Endothelial cell (in vitro differentiated cells): ENCODE measurements around the gene OSBPL10. TPM values are rescaled to one million over a fixed set of nuclear protein-coding genes. Genes with fewer than 3 reads are reported as not detected.

Experiments used
- DNase-seq: peaks from one replicate; pipeline ENCODE4 v3.0.0; 2021; ENCODE audit warnings: low spot score
- H3K27ac Mint-ChIP-seq: one replicate; pipeline ENCODE4 v1.8.0; 2021; ENCODE audit warnings: mixed read lengths, inconsistent platforms; ENCODE audit not compliant: unreplicated experiment
- H3K27me3 Mint-ChIP-seq: one replicate; pipeline ENCODE4 v1.8.0; 2021; ENCODE audit warnings: mild to moderate bottlenecking, moderate library complexity, mixed read lengths, inconsistent platforms; ENCODE audit not compliant: unreplicated experiment
- H3K36me3 Mint-ChIP-seq: one replicate; pipeline ENCODE4 v1.8.0; 2021; ENCODE audit warnings: mild to moderate bottlenecking, low read depth, mixed read lengths, inconsistent platforms; ENCODE audit not compliant: unreplicated experiment
- H3K4me1 Mint-ChIP-seq: one replicate; pipeline ENCODE4 v1.8.0; 2021; ENCODE audit warnings: mild to moderate bottlenecking, mixed read lengths, inconsistent platforms; ENCODE audit not compliant: unreplicated experiment
- H3K4me3 Mint-ChIP-seq: one replicate; pipeline ENCODE4 v1.8.0; 2021; ENCODE audit warnings: mild to moderate bottlenecking, mixed read lengths, inconsistent platforms; ENCODE audit not compliant: unreplicated experiment
- H3K9me3 Mint-ChIP-seq: one replicate; pipeline ENCODE4 v1.8.0; 2021; ENCODE audit warnings: mixed read lengths, inconsistent platforms; ENCODE audit not compliant: unreplicated experiment
- CTCF ChIP-seq: fragments of 200-600 bp; sonication (generic); IDR thresholded peaks from one replicate; pipeline ENCODE4 v1.5.0; 2021; ENCODE audit warnings: antibody characterized with exemption; ENCODE audit not compliant: unreplicated experiment
- total RNA-seq: library from RNA; stranded (reverse); fragmentation: NEBNext Ultra II Directional; extraction: Animal tissue kit (Norgen Biotek cat#: 25700); gene quantifications from one replicate; pipeline ENCODE4 v1.2.1, GENCODE V29; 2021; ENCODE audit not compliant: unreplicated experiment

The OSBPL10 gene
- total RNA-seq, 1 donor from 2014 or later, result 61.0 TPM

DNA sequence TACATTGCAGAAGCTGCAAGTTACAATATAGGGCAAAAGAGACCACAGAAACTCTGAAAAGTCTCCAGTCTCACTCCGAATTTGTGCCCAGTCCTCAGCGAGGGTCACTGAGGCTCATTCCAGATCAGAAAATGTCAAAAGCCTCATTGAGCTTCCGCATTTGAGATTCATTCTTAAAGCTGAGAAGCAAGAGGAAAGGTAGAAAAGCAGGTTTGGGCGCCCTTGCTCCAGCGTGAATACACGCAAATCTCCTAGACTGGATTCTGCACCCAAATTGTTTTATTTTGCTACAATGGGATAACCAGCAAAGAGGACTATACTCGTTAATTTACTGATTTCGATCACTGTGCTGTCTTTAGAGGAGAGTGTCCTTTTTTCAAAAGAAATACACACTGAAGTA lies 236.1 kb downstream of the OSBPL10 start:
- TF ChIP-seq CTCF, result no peak
- Mint-ChIP-seq H3K27ac (no peak overlapping the region), H3K36me3 (peaks cover 8% of the 10 kb centered on the region), H3K9me3 (no peaks in the 10 kb centered on the region), H3K4me3 (no peak overlapping the region), H3K27me3 (peaks cover 3% of the 10 kb centered on the region), H3K4me1 (peaks cover 8% of the 10 kb centered on the region)
- no peak for DNase-seq

- Mint-ChIP-seq H3K9me3 (no peaks in the 10 kb centered on the region), H3K4me1 (peaks cover 4% of the 10 kb centered on the region), H3K4me3 (no peak overlapping the region), H3K27me3 (peaks cover 3% of the 10 kb centered on the region), H3K27ac (no peak overlapping the region), H3K36me3 (peaks cover 8% of the 10 kb centered on the region)
- DNase-seq, result no peak
- TF ChIP-seq CTCF, result no peak
These were observed 237.6 kb downstream of the OSBPL10 start for GRCh38 chr3:31743331-31744089.

- H3K9me3 Mint-ChIP-seq, result no peaks in the 10 kb centered on the region
- DNase-seq, result no peak
- H3K4me1 Mint-ChIP-seq, result peaks cover 3% of the 10 kb centered on the region
These were observed 240.7 kb downstream of the OSBPL10 start for GRCh38 chr3:31740397-31740796.

GRCh38 chr3:31738412-31738811 lies 242.7 kb downstream of the OSBPL10 start:
- no peak for TF ChIP-seq CTCF
- Mint-ChIP-seq H3K9me3 (no peaks in the 10 kb centered on the region), H3K4me3 (no peak overlapping the region), H3K36me3 (peaks cover 8% of the 10 kb centered on the region), H3K27me3 (no peaks in the 10 kb centered on the region), H3K4me1 (peaks cover 3% of the 10 kb centered on the region), H3K27ac (no peak overlapping the region)
- no peak for DNase-seq

More at GRCh38 chr3:31740397-31740796, 240.7 kb downstream of the OSBPL10 start:
- Mint-ChIP-seq H3K27me3 (no peaks in the 10 kb centered on the region), H3K27ac (no peak overlapping the region), H3K36me3 (peaks cover 8% of the 10 kb centered on the region), H3K4me3 (no peak overlapping the region)
- no peak for TF ChIP-seq CTCF

DNA sequence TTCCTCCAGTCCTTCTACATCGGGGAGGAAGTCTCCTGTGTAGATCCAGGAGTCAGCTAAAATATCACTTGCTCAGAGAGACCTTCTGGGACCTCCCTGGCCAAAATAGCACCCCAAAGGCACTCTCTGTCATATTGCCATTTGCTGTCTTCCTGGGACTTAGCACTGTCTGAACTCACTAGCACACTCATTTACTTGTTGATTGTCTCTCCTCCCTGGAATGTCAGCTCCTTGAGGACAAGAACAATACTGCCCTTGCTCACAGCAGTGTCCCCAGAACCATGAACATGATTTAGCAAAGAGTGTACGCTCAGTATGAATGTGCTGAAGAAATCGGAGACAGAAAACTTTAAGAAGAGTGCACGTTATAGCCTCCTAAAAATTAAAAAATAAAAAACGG lies 245.4 kb downstream of the OSBPL10 start:
- no peak for DNase-seq
- peaks cover 5% of the 10 kb centered on the region for H3K36me3 Mint-ChIP-seq
- H3K4me1 Mint-ChIP-seq, result peaks cover 3% of the 10 kb centered on the region
- H3K27me3 Mint-ChIP-seq, result no peaks in the 10 kb centered on the region
- no peaks in the 10 kb centered on the region for H3K9me3 Mint-ChIP-seq
- H3K27ac Mint-ChIP-seq, result no peak overlapping the region
- H3K4me3 Mint-ChIP-seq, result no peak overlapping the region
- TF ChIP-seq CTCF, result no peak
